ENCODE data around the gene TNRC6C. TPM values are rescaled to one million over a fixed set of nuclear protein-coding genes. Genes with fewer than 3 reads are reported as not detected.

The TNRC6C gene
- total and polyA plus RNA-seq, 2 of the 13 experiments (the other 11 are each of a cell fraction or from before 2014, with no cell fraction given): 0.66 to 4.9 TPM

DNA sequence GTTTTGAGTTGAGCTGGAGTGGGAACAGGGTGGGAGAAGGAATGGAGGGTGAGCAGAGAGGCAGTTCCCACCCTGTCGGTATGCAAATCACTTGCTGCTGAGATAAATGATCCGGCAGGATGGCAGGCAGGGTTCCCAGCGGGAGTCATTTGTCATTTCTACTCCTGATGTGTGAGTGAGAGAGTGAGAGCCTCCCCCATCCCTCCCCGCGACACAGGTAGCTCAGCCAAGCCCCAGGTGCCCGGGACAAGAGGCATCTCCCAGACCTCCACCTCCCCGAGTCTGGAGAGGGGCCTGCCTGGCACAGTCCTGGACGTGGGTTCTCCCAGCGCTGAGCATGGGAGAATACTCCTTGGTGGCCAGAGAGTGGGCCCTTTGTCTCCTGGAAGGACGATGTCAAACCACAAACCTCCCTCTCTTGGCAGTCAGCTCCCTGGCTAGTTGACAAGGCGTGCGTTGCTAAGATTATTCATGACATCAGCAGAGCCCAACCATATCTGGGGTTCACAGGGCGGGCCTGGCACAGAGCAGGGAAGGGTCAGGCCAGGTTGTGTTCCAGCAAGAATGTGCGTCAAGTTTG, 33.7 kb upstream of the TNRC6C start:
- in situ Hi-C loops (cut with HindIII; ENCODE audit: extremely low pct_ligation_motif_present, low pct_unique_long_range_greater_than_20kb): no loop called here
- POLR2A ChIA-PET: no interaction called here
- Histone ChIP-seq H3K36me3 (replicated peaks in 1 of 2; ENCODE audit: control insufficient read depth in 1 of 2, insufficient read depth in 2 of 2, low read length in 2 of 2) (no peaks in the 10 kb centered on the region), H3K9ac (ENCODE audit: insufficient read depth, low read depth, low read length) (no peak overlapping the region), H3K4me3 (replicated peaks in 1 of 3; ENCODE audit: insufficient read depth in 1 of 3, low read depth in 2 of 3, low read length in 3 of 3) (no peak overlapping the region), H4K20me1 (ENCODE audit: insufficient read depth, low read length) (no peaks in the 10 kb centered on the region), H3K27me3 (ENCODE audit: control insufficient read depth in 1 of 2, insufficient read depth in 2 of 2, low read length in 2 of 2) (peaks cover 12 to 79% of the 10 kb centered on the region in 2 experiments; a peak in 4 of 5 replicates), H3K27ac (ENCODE audit: extremely low read length, insufficient read depth, low read length) (no peak overlapping the region), H3K79me2 (ENCODE audit: insufficient read depth, low read length) (no peaks in the 10 kb centered on the region), H3K4me1 (ENCODE audit: insufficient read depth, low read length) (no peaks in the 10 kb centered on the region), H3K4me2 (ENCODE audit: low read depth, low read length) (no peak overlapping the region), H3K9me3 (ENCODE audit: low read length) (no peaks in the 10 kb centered on the region), H2AFZ (ENCODE audit: low read length) (no peak overlapping the region)
- FAIRE-seq: no peak
- DNase-seq (ENCODE audit: low spot score): no peak
- TF ChIP-seq AKAP8 (CRISPR knock-in tag; IDR thresholded peaks at IDR 0.05) (no peak), PCBP1 (IDR thresholded peaks at IDR 0.05; ENCODE audit: borderline replicate concordance, low read depth, low read length) (no peak), SAFB2 (CRISPR knock-in tag; IDR thresholded peaks at IDR 0.05; ENCODE audit: borderline replicate concordance, low read depth) (no peak), YEATS4 (CRISPR knock-in tag; IDR thresholded peaks at IDR 0.05; ENCODE audit: borderline replicate concordance) (no peak), ZNF264 (CRISPR knock-in tag; IDR thresholded peaks at IDR 0.05) (no peak), ZNF589 (CRISPR knock-in tag; conservative IDR thresholded peaks at IDR 0.05) (no peak), ZNF350 (CRISPR knock-in tag; IDR thresholded peaks at IDR 0.05; ENCODE audit: borderline replicate concordance, low read depth) (no peak), XBP1 (CRISPR knock-in tag; IDR thresholded peaks at IDR 0.05) (no peak), ZNF260 (CRISPR knock-in tag; IDR thresholded peaks at IDR 0.05; ENCODE audit: borderline replicate concordance, low read depth) (no peak)
- TF ChIP-seq, protein P1, sequence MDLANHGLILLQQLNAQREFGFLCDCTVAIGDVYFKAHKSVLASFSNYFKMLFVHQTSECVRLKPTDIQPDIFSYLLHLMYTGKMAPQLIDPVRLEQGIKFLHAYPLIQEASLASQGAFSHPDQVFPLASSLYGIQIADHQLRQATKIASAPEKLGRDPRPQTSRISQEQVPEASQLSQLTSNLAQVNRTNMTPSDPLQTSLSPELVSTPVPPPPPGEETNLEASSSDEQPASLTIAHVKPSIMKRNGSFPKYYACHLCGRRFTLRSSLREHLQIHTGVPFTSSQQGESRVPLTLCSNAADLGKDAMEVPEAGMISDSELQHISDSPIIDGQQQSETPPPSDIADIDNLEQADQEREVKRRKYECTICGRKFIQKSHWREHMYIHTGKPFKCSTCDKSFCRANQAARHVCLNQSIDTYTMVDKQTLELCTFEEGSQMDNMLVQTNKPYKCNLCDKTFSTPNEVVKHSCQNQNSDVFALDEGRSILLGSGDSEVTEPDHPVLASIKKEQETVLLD (CRISPR knock-in tag; IDR thresholded peaks at IDR 0.05; ENCODE audit: low read depth): no peak
- BruUV-seq (replicated peaks): no TSS peak
- CTCF ChIA-PET (ENCODE audit: low intra/inter-chr PET ratio, low total read pairs): no interaction called here
- WGBS (ENCODE audit: low lambda C conversion rate): 2% methylated on average over 13 of the region's 14 CpGs
- no peak; the same call in 2 of the 3 replicates for ATAC-seq
- intact Hi-C loops (cut with micrococcal nuclease; ENCODE audit: unreplicated experiment): no loop called here
